H9 (cell line): ENCODE measurements around the gene KCNG2. TPM values are rescaled to one million over a fixed set of nuclear protein-coding genes. Genes with fewer than 3 reads are reported as not detected.

Experiments used
- DNase-seq: peaks from one replicate; pipeline ENCODE4 v3.0.0-alpha.2; 2017
- H2AFZ ChIP-seq: one replicate; pipeline ENCODE4 v1.6.1; 2013; ENCODE audit warnings: mild to moderate bottlenecking, low read length, control low read depth, moderate library complexity
- H2AK5ac ChIP-seq: 2 replicates; pipeline ENCODE4 v1.6.1; 2013; ENCODE audit warnings: low read length, control low read depth, mixed read lengths; ENCODE audit not compliant: insufficient read length
- H2BK120ac ChIP-seq: one replicate; pipeline ENCODE4 v1.6.1; 2013; ENCODE audit warnings: low read depth, mild to moderate bottlenecking, low read length, control low read depth, inconsistent platforms; ENCODE audit not compliant: poor library complexity, severe bottlenecking
- H2BK12ac ChIP-seq: 2 replicates; pipeline ENCODE4 v1.6.1; 2013; ENCODE audit warnings: low read length, control low read depth, mixed read lengths, low read depth; ENCODE audit not compliant: insufficient read length
- H2BK15ac ChIP-seq: 2 replicates; pipeline ENCODE4 v1.6.1; 2013; ENCODE audit warnings: low read depth, low read length, control low read depth
- H2BK20ac ChIP-seq: one replicate; pipeline ENCODE4 v1.6.1; 2013; ENCODE audit warnings: low read depth, mild to moderate bottlenecking, low read length, control low read depth, inconsistent platforms; ENCODE audit not compliant: poor library complexity, severe bottlenecking
- H2BK5ac ChIP-seq: 2 replicates; pipeline ENCODE4 v1.6.1; 2013; ENCODE audit warnings: low read length, control low read depth, mixed read lengths; ENCODE audit not compliant: insufficient read length
- H3K14ac ChIP-seq: 2 replicates; pipeline ENCODE4 v1.6.1; 2013; ENCODE audit warnings: low read length, control low read depth; ENCODE audit not compliant: insufficient read depth
- H3K18ac ChIP-seq: 2 replicates; pipeline ENCODE4 v1.6.1; 2013; ENCODE audit warnings: low read depth, mild to moderate bottlenecking, mixed read lengths, low read length, control low read depth; ENCODE audit not compliant: insufficient read length
- H3K23ac ChIP-seq: 2 replicates; pipeline ENCODE4 v1.6.1; 2013; ENCODE audit warnings: low read length, control low read depth, mixed read lengths, low read depth; ENCODE audit not compliant: insufficient read length
- H3K23me2 ChIP-seq: 2 replicates; pipeline ENCODE4 v1.6.1; 2013; ENCODE audit warnings: low read depth, mild to moderate bottlenecking, mixed read lengths, low read length, control low read depth; ENCODE audit not compliant: insufficient read length, poor library complexity, severe bottlenecking
- H3K27ac ChIP-seq: 2 replicates; pipeline ENCODE4 v1.5.1; 2013; ENCODE audit warnings: low read length, control low read depth, mixed read lengths, low read depth; ENCODE audit not compliant: insufficient read length
- H3K27me3 ChIP-seq: 2 replicates; pipeline ENCODE4 v1.6.1; 2013; ENCODE audit warnings: low read length, control low read depth, inconsistent platforms; ENCODE audit not compliant: insufficient read depth
- H3K4ac ChIP-seq: 2 replicates; pipeline ENCODE4 v1.6.1; 2013; ENCODE audit warnings: low read depth, mild to moderate bottlenecking, control low read depth, inconsistent platforms, low read length, moderate library complexity
- H3K4me1 ChIP-seq: 2 replicates; pipeline ENCODE4 v1.6.1; 2013; ENCODE audit warnings: low read length, control low read depth, inconsistent platforms; ENCODE audit not compliant: insufficient read depth
- H3K4me2 ChIP-seq: 2 replicates; pipeline ENCODE4 v1.6.1; 2013; ENCODE audit warnings: low read length, control low read depth, mixed read lengths; ENCODE audit not compliant: insufficient read length, insufficient read depth
- H3K56ac ChIP-seq: 2 replicates; pipeline ENCODE4 v1.6.1; 2013; ENCODE audit warnings: low read depth, mild to moderate bottlenecking, mixed read lengths, low read length, control low read depth; ENCODE audit not compliant: insufficient read length
- H3K79me1 ChIP-seq: 2 replicates; pipeline ENCODE4 v1.6.1; 2013; ENCODE audit warnings: low read depth, mild to moderate bottlenecking, moderate library complexity, low read length, control low read depth, inconsistent platforms; ENCODE audit not compliant: insufficient read depth, poor library complexity, severe bottlenecking
- H3K79me2 ChIP-seq: 2 replicates; pipeline ENCODE4 v1.6.1; 2013; ENCODE audit warnings: low read length, control low read depth, inconsistent platforms; ENCODE audit not compliant: insufficient read depth
- H3K9ac ChIP-seq: 2 replicates; pipeline ENCODE4 v1.6.1; 2013; ENCODE audit warnings: low read length, control low read depth, mixed read lengths; ENCODE audit not compliant: insufficient read length; ENCODE audit errors: extremely low read depth
- H3K9me3 ChIP-seq: one replicate; pipeline ENCODE4 v1.6.1; 2013; ENCODE audit warnings: low read depth, low read length, inconsistent platforms; ENCODE audit not compliant: control insufficient read depth
- H3T11ph ChIP-seq: one replicate; pipeline ENCODE4 v1.6.1; 2013; ENCODE audit warnings: mild to moderate bottlenecking, low read length, control low read depth, inconsistent platforms
- H4K20me1 ChIP-seq: one replicate; pipeline ENCODE4 v1.6.1; 2013; ENCODE audit not compliant: control insufficient read depth, insufficient read length, insufficient read depth
- H4K5ac ChIP-seq: 2 replicates; pipeline ENCODE4 v1.6.1; 2013; ENCODE audit warnings: low read depth, mild to moderate bottlenecking, mixed read lengths, low read length, control low read depth; ENCODE audit not compliant: insufficient read length
- H4K8ac ChIP-seq: replicated peaks from 2 replicates; pipeline ENCODE4 v1.6.1; 2013; ENCODE audit warnings: low read length, control low read depth, mixed read lengths, low read depth; ENCODE audit not compliant: insufficient read length
- H4K91ac ChIP-seq: 2 replicates; pipeline ENCODE4 v1.6.1; 2013; ENCODE audit warnings: low read depth, mild to moderate bottlenecking, moderate library complexity, mixed read lengths, low read length, control low read depth; ENCODE audit not compliant: insufficient read length
- H3K27ac Mint-ChIP-seq, 3 experiments: 2 replicates in 2 of 3; 3 replicates in 1 of 3; pipeline ENCODE4 v1.8.0; 2020 to 2021; ENCODE audit warnings: mixed read lengths in 3 of 3, mild to moderate bottlenecking in 1 of 3, moderate library complexity in 1 of 3
- H3K27me3 Mint-ChIP-seq: 2 replicates; pipeline ENCODE4 v1.8.0; 2021; ENCODE audit warnings: low read depth, mild to moderate bottlenecking, moderate library complexity, mixed read lengths
- H3K36me3 Mint-ChIP-seq, 3 experiments: 2 replicates in 2 of 3; 3 replicates in 1 of 3; pipeline ENCODE4 v1.8.0; 2020 to 2021; ENCODE audit warnings: low read depth in 3 of 3, mixed read lengths in 3 of 3; ENCODE audit not compliant: insufficient read depth in 1 of 3
- H3K4me1 Mint-ChIP-seq, 2 experiments: 2 replicates each; pipeline ENCODE4 v1.8.0; 2020; ENCODE audit warnings: mixed read lengths in 2 of 2
- H3K4me3 Mint-ChIP-seq, 2 experiments: 2 replicates in 1 of 2; 3 replicates in 1 of 2; pipeline ENCODE4 v1.8.0; 2020 to 2021; ENCODE audit warnings: mild to moderate bottlenecking in 2 of 2, mixed read lengths in 2 of 2, moderate library complexity in 1 of 2
- H3K9me3 Mint-ChIP-seq, 2 experiments: 2 replicates in 1 of 2; 3 replicates in 1 of 2; pipeline ENCODE4 v1.8.0; 2020; ENCODE audit warnings: mild to moderate bottlenecking in 2 of 2, mixed read lengths in 2 of 2, moderate library complexity in 1 of 2
- CTCF ChIP-seq: fragments of 200-600 bp; sonication (generic); conservative IDR thresholded peaks from 3 replicates; pipeline ENCODE4 v1.8.0; 2021; ENCODE audit warnings: antibody characterized with exemption, mild to moderate bottlenecking
- WGBS: extraction: QIAGEN DNeasy Blood & Tissue Kit; methylation state at CpG from one replicate; pipeline ENCODE4 v1.1.7; 2013; ENCODE audit warnings: missing lambda C conversion rate, low lambda C conversion rate, mixed read lengths; ENCODE audit not compliant: insufficient read length; ENCODE audit errors: extremely low coverage; 5-methylcytosine and 5-hydroxymethylcytosine counted together
- total RNA-seq: library from RNA; stranded (reverse); gene quantifications from 2 replicates; pipeline ENCODE4 v1.2.1, GENCODE V29; 2021

The KCNG2 gene
- total RNA-seq, 1 experiment from 2014 or later = 0.15 TPM

GRCh38 chr18:79889569-79889968 lies 91.8 kb downstream of the KCNG2 start:
- no peak overlapping the region for H2BK15ac ChIP-seq
- H2BK120ac ChIP-seq = no peak overlapping the region
- H3K27me3 Mint-ChIP-seq = peaks cover 26% of the 10 kb centered on the region
- no peak overlapping the region for H2AK5ac ChIP-seq
- no peak overlapping the region for H3K4ac ChIP-seq
- H3K36me3 Mint-ChIP-seq = peaks cover 2 to 7% (median 7%) of the 10 kb centered on the region in 3 experiments; a peak in 5 of 7 replicates
- no peak overlapping the region for H3K23ac ChIP-seq
- H3K27ac ChIP-seq = no peak overlapping the region
- TF ChIP-seq CTCF = no peak
- H3K4me2 ChIP-seq = no peak overlapping the region
- no peaks in the 10 kb centered on the region for H3K23me2 ChIP-seq
- no peak overlapping the region for H4K5ac ChIP-seq
- H3K56ac ChIP-seq = no peak overlapping the region
- no peak overlapping the region for H3K14ac ChIP-seq
- no peak overlapping the region for H4K91ac ChIP-seq
- WGBS = no CpG with 5 or more reads among the region's 14 CpGs
- H3K4me1 Mint-ChIP-seq = no peaks in the 10 kb centered on the region
- H4K20me1 ChIP-seq = no peaks in the 10 kb centered on the region
- DNase-seq = no peak
- H3T11ph ChIP-seq = no peak overlapping the region
- no peak overlapping the region for H2BK12ac ChIP-seq
- H3K4me3 Mint-ChIP-seq = no peak overlapping the region
- no peaks in the 10 kb centered on the region for H3K4me1 ChIP-seq
- no peak overlapping the region for H4K8ac ChIP-seq
- no peak overlapping the region for H3K27ac Mint-ChIP-seq
- H3K9me3 Mint-ChIP-seq = peaks cover 58 to 72% of the 10 kb centered on the region in 2 experiments
- no peaks in the 10 kb centered on the region for H3K79me1 ChIP-seq
- no peaks in the 10 kb centered on the region for H3K79me2 ChIP-seq
- no peaks in the 10 kb centered on the region for H3K27me3 ChIP-seq
- H2AFZ ChIP-seq = no peak overlapping the region
- no peak overlapping the region for H2BK20ac ChIP-seq
- H3K9ac ChIP-seq = no peak overlapping the region
- H2BK5ac ChIP-seq = no peak overlapping the region
- peaks cover 26% of the 10 kb centered on the region for H3K9me3 ChIP-seq
- H3K18ac ChIP-seq = no peak overlapping the region
